Activated CD4-positive, alpha-beta T cell treated with anti-CD3 and anti-CD28 coated beads, Interleukin-2, amount 10 ng/mL, durations not matched to agents 7 days and 5 days (primary cell): ENCODE results near the gene CHRNA3. TPM values are rescaled to one million over a fixed set of nuclear protein-coding genes. Genes with fewer than 3 reads are reported as not detected.

Source experiments
- CTCF ChIA-PET: fragments of 350-600 bp; sonication (Branson Sonifier 250); formaldehyde crosslinking; loops from one replicate; lab custom pipeline; 2021; ENCODE audit warnings: antibody characterized with exemption; lab: Charles Lee
- POLR2A ChIA-PET: fragments of 350-600 bp; sonication (Branson Sonifier 250); formaldehyde crosslinking; loops from one replicate; lab custom pipeline; 2021; ENCODE audit warnings: antibody characterized with exemption; lab: Charles Lee
- DNase-seq: peaks from one replicate; pipeline ENCODE4 v3.0.0-alpha.2; 2020
- H3K27ac Mint-ChIP-seq: one replicate; pipeline ENCODE4 v1.8.0; 2021; ENCODE audit warnings: mild to moderate bottlenecking, moderate library complexity, mixed read lengths
- H3K27me3 Mint-ChIP-seq: one replicate; pipeline ENCODE4 v1.8.0; 2021; ENCODE audit warnings: mixed read lengths
- H3K36me3 Mint-ChIP-seq: one replicate; pipeline ENCODE4 v1.8.0; 2021; ENCODE audit warnings: low read depth, mixed read lengths
- H3K4me1 Mint-ChIP-seq: one replicate; pipeline ENCODE4 v1.8.0; 2021; ENCODE audit warnings: mixed read lengths
- H3K4me3 Mint-ChIP-seq: one replicate; pipeline ENCODE4 v1.8.0; 2021; ENCODE audit warnings: mild to moderate bottlenecking, moderate library complexity, mixed read lengths
- H3K9me3 Mint-ChIP-seq: one replicate; pipeline ENCODE4 v1.8.0; 2021; ENCODE audit warnings: mixed read lengths
- total RNA-seq, 2 experiments: library from RNA; stranded (reverse); gene quantifications; one replicate each; pipeline ENCODE4 v1.2.3, GENCODE V29; 2021

The CHRNA3 gene
- total RNA-seq, 2 experiments from 2014 or later = not detected

DNA sequence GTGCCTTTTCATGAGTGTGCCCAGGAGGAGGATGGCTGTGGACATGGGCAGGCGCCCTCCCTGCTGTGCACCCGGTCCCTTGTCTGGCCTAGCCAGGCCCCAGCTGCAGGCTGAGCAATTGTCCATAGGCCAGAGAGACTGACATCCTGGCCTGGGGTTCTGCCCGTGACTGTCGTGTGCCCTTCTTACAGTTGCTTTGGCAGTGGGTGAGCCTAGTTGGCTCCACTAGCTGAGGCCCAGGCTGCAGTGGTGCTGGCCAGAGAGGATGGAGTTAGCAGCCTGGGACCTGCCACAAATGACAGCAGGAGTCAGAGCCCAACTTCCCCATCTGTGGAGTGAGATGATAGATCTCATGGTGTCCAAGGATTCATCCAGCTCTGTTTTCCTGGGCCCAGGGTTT lies 29.2 kb upstream of the CHRNA3 start:
- POLR2A ChIA-PET = no interaction called here
- no peaks in the 10 kb centered on the region for H3K4me1 Mint-ChIP-seq
- DNase-seq = no peak

DNA sequence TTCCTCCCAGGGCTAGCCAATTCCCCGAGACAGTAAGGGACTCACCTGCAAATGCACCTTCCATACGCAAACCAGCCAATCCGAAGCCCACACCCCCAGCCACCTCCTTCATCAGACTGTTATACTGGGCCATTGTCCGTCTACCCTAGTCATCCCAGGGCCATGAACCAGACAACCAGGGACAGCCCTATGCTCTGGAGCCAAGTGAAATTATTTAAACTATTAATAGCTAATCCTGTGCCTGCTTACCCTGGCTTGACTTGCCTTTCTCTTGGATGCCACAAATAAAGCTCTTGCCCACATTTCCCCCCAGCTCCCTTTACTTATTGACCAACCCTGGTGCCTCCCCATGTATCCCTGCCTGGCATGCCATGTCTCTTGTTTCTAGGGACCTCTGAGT lies 24.2 kb upstream of the CHRNA3 start:
- peaks cover 14% of the 10 kb centered on the region for H3K27me3 Mint-ChIP-seq
- no peak for DNase-seq
- CTCF ChIA-PET = no interaction called here

More for the DNA sequence above, 29.2 kb upstream of the CHRNA3 start:
- peaks cover 2% of the 10 kb centered on the region for H3K27me3 Mint-ChIP-seq
- H3K36me3 Mint-ChIP-seq = no peaks in the 10 kb centered on the region
- H3K9me3 Mint-ChIP-seq = no peaks in the 10 kb centered on the region
- no peak overlapping the region for H3K27ac Mint-ChIP-seq
- H3K4me3 Mint-ChIP-seq = no peak overlapping the region
- CTCF ChIA-PET = no interaction called here

GRCh38 chr15:78642331-78642730 lies 21.5 kb upstream of the CHRNA3 start:
- Mint-ChIP-seq H3K4me1 (peaks cover 13% of the 10 kb centered on the region), H3K36me3 (no peaks in the 10 kb centered on the region), H3K4me3 (no peak overlapping the region), H3K27ac (no peak overlapping the region), H3K27me3 (peaks cover 14% of the 10 kb centered on the region), H3K9me3 (no peaks in the 10 kb centered on the region)
- ChIA-PET CTCF (interaction anchor here (0.7 to 0.8 kb wide), 2 partner anchors 12 to 258 kb away, joined by 3 read pairs; no protein-coding TSS in a partner anchor), POLR2A (no interaction called here)
- DNase-seq = no peak

More for the DNA sequence above, 24.2 kb upstream of the CHRNA3 start:
- H3K27ac Mint-ChIP-seq = no peak overlapping the region
- no peaks in the 10 kb centered on the region for H3K9me3 Mint-ChIP-seq
- no peak overlapping the region for H3K4me3 Mint-ChIP-seq
- POLR2A ChIA-PET = no interaction called here
- no peaks in the 10 kb centered on the region for H3K36me3 Mint-ChIP-seq
- H3K4me1 Mint-ChIP-seq = peaks cover 13% of the 10 kb centered on the region

GRCh38 chr15:78641749-78642275 lies 21.0 kb upstream of the CHRNA3 start:
- Mint-ChIP-seq H3K4me1 (peaks cover 13% of the 10 kb centered on the region), H3K36me3 (no peaks in the 10 kb centered on the region), H3K9me3 (no peaks in the 10 kb centered on the region), H3K27ac (no peak overlapping the region), H3K27me3 (peaks cover 14% of the 10 kb centered on the region), H3K4me3 (peak overlapping the region; percentile 53)
- DNase-seq = no peak
- CTCF ChIA-PET = interaction anchor here (0.5 to 1.2 kb wide), 2 partner anchors 27 to 62 kb away, joined by 3 read pairs; no protein-coding TSS in a partner anchor
- POLR2A ChIA-PET = no interaction called here

- Mint-ChIP-seq H3K4me1 (peaks cover 13% of the 10 kb centered on the region), H3K27me3 (peaks cover 14% of the 10 kb centered on the region), H3K27ac (no peak within 1 kb of the TSS), H3K36me3 (no peaks in the 10 kb centered on the region), H3K9me3 (no peaks in the 10 kb centered on the region), H3K4me3 (peak within 1 kb of the TSS; percentile 53)
- ChIA-PET POLR2A (no interaction called here), CTCF (interaction anchor here (0.5 to 1.2 kb wide), 3 partner anchors 27 to 93 kb away, joined by 3 read pairs; no protein-coding TSS in a partner anchor)
- DNase-seq = no peak
Observed at GRCh38 chr15:78641102-78641748, 20.4 kb upstream of the CHRNA3 start, which contains the start of gene CHRNB4. Gene CHRNB4, minus strand, starts transcription at chr15:78641210. Its CDS starts 77 bp downstream, at chr15:78641133.

DNA sequence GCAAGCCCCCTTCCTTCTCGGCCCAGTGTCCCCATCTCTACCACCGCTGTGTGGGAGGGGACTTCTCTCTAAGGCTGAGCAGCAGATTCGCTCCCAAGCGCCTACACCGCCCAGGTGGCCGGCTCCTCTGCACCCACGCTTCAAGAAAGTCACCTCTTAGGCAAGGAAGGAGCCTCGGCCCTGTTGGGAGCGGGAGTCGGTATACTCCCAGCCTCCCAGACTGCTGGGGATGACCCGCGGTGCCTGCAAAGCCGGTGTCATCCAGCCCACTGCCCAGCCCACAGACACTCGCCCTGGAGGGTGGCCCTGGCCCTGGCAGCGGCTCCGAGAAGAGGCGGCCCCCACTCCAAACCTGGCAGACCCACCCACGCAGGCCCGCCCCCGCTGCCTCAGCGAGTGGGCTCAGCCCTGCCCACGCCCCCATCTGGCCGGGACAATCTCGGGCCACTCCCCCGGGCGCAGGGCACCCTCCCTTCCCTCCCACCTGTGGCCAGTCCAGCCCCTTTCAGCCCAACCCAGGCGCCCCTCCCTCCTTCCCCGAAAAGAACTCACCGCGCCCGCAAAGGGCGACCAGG lies 19.8 kb upstream of the CHRNA3 start:
- POLR2A ChIA-PET = no interaction called here
- peak overlapping the region; percentile 47 for H3K4me3 Mint-ChIP-seq
- H3K4me1 Mint-ChIP-seq = peaks cover 13% of the 10 kb centered on the region
- no peak overlapping the region for H3K27ac Mint-ChIP-seq
- CTCF ChIA-PET = interaction anchor here (0.6 to 1.2 kb wide), 3 partner anchors 26 to 99 kb away, joined by 3 read pairs; no protein-coding TSS in a partner anchor
- DNase-seq = no peak
- H3K9me3 Mint-ChIP-seq = no peaks in the 10 kb centered on the region
- no peaks in the 10 kb centered on the region for H3K36me3 Mint-ChIP-seq
- H3K27me3 Mint-ChIP-seq = peaks cover 14% of the 10 kb centered on the region

DNA sequence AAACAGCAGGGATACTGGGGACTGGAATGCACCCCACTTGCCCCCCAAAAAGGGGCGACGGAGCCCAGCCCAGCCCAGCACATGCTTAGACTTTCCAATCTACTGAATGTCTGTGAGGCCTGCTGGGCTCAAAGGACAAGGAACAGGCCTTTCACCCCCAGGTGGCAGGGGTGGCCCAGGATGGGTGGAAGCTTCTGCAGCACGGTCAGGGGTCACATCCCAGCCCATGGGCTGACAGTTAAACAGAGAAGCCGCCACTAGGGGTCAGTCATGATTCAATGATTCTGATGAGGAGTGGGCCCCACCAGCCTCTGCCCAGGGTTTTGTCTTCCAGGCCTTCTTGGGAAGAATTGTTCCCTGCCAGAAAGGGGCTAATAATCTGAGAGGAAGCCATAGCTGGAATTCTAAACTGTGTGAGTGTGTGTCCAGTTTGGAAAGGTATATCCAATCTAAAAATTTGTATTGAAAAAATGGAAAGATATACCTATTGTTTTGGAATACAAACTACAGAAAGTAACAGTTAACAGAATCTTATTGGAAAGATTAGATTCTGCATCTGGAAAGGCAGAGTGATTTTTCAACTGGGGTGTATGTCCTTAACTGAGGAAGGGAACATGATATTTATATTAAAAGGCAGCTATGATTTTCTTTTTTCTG lies 18.0 kb upstream of the CHRNA3 start:
- ChIA-PET POLR2A (no interaction called here), CTCF (interaction anchor here (1.0 to 1.3 kb wide), 3 partner anchors 11 to 96 kb away, joined by 3 to 6 read pairs (median 5); no protein-coding TSS in a partner anchor)
- DNase-seq = peak; percentile 58
- H3K4me1 Mint-ChIP-seq = peaks cover 13% of the 10 kb centered on the region
- H3K4me3 Mint-ChIP-seq = no peak overlapping the region
- no peak overlapping the region for H3K27ac Mint-ChIP-seq
- H3K36me3 Mint-ChIP-seq = no peaks in the 10 kb centered on the region
- H3K9me3 Mint-ChIP-seq = no peaks in the 10 kb centered on the region
- H3K27me3 Mint-ChIP-seq = peaks cover 14% of the 10 kb centered on the region

DNA sequence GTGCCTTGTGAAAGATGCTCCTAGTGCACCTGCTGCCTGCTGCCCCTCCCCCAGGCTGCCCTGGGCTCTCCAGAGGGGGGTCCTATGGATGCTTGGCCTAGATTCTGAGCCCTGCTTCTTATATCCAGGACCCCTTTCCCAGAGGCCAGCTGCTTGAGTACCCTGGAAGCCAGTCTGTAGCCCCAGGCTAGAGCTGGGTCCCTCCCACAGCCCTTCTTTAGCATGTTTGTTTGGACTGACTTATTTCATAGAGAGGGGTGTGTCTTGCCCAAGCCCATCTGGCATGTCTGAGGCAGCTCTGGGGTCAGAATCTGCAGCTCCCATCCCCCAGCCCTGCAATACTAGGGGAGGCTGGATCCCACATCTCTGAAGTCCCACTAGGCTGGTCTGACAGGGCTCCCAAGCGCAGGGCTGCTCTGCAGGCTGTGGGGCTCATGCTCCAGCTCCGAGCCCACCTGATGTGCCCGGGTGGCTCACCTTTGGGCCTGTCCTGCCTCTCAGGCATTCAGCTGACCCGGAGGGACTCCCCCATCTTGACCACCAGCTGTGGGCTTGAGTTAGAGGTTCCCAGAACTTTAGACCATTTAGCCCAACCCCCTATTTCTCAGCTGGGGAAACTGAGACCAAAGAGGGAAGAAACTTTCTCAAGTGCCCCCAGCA lies 17.1 kb upstream of the CHRNA3 start:
- Mint-ChIP-seq H3K27me3 (peaks cover 14% of the 10 kb centered on the region), H3K36me3 (no peaks in the 10 kb centered on the region), H3K4me3 (no peak overlapping the region), H3K9me3 (peaks cover 7% of the 10 kb centered on the region), H3K27ac (no peak overlapping the region), H3K4me1 (peaks cover 13% of the 10 kb centered on the region)
- DNase-seq = no peak
- ChIA-PET POLR2A (no interaction called here), CTCF (interaction anchor here (0.8 to 1.1 kb wide), 2 partner anchors 10 to 30 kb away, joined by 3 read pairs; no protein-coding TSS in a partner anchor)

DNA sequence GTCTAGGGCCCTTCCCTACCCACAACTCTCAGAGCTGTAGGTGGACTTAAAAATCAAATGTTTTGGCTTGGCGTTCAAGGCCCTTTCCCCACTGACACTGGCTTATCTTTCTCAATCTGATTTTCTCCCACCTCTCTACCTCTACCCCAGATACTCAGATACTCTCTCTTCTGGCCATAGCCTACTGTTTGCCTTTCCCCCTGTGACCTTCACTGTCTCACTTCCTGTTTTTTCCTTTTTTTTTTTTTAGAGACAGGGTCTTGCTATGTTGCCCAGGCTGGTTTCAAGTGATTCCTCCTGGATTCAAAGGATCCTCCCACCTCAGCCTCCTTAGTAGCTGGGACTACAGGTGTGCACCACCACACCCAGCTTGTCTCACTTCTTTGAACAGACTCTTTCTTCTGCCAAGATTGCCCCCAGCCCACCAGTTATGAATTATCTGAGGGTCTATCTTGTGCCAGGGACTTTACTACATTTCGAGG lies 15.6 kb upstream of the CHRNA3 start:
- DNase-seq = no peak
- ChIA-PET CTCF (no interaction called here), POLR2A (no interaction called here)
- Mint-ChIP-seq H3K36me3 (no peaks in the 10 kb centered on the region), H3K4me3 (no peak overlapping the region), H3K9me3 (peaks cover 9% of the 10 kb centered on the region), H3K27me3 (peaks cover 5% of the 10 kb centered on the region), H3K27ac (no peak overlapping the region), H3K4me1 (peaks cover 6% of the 10 kb centered on the region)

GRCh38 chr15:78635346-78635745 lies 14.6 kb upstream of the CHRNA3 start:
- CTCF ChIA-PET = interaction anchor here (0.7 kb wide), 1 partner anchor 37 kb away, joined by 3 read pairs; no protein-coding TSS in a partner anchor
- no peaks in the 10 kb centered on the region for H3K36me3 Mint-ChIP-seq
- H3K4me1 Mint-ChIP-seq = no peaks in the 10 kb centered on the region
- no peak for DNase-seq
- POLR2A ChIA-PET = no interaction called here
- no peak overlapping the region for H3K4me3 Mint-ChIP-seq
- peaks cover 9% of the 10 kb centered on the region for H3K9me3 Mint-ChIP-seq
- no peak overlapping the region for H3K27ac Mint-ChIP-seq
- H3K27me3 Mint-ChIP-seq = peaks cover under 1% of the 10 kb centered on the region

DNA sequence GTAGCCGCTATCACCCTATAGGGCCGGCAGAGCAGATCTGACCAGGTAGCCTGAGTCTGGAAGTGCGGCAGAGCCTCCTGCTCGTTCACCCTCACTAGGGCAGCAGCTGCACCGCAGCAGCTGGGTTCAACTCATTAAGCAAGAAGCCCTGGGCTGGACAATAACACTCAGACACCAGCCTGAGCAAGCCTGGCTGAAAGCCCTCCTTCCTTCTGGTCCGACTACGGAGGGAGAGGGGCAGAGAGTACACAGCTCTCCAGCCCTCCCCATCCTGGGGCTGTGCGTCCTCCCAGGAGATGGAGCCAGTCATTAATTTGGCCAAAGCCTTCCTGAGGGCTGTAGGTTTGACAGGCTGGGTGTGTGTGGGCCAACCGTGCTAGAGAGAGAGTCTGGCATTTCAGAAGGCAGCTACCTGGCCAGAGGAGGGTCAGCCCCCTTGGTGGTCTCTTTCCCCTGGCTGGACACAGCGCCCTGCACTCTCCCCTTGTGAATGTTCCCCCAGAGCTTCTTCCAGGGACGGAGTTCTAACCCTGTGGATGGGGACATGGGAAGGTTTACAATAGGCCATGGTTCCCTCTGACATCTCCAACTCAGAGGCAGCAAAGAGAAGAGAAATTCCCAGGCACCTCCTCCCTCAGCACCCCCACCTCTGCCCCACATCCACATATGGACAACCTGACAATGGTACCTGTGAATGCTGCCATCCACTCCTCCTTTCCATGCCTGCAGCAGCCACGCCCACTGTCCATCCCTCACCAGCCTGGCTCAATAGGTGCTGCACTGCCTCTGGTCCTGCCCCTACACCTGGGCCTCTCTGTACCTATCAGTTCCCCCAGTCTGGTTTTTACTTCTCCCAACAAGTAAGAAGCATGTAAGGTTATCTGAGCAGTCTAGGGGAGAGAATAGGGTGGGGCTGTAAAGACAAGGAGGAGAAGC lies 13.7 kb upstream of the CHRNA3 start:
- Mint-ChIP-seq H3K36me3 (no peaks in the 10 kb centered on the region), H3K27ac (no peak overlapping the region), H3K4me1 (no peaks in the 10 kb centered on the region), H3K4me3 (no peak overlapping the region), H3K27me3 (no peaks in the 10 kb centered on the region), H3K9me3 (peaks cover 9% of the 10 kb centered on the region)
- DNase-seq = no peak
- POLR2A ChIA-PET = interaction anchor here (0.7 kb wide), 1 partner anchor 198 kb away, joined by 3 read pairs; no protein-coding TSS in a partner anchor
- CTCF ChIA-PET = no interaction called here
